Keratinocyte (primary cell): Measurements from ENCODE around the gene EPG5.

Source experiments
- CTCF ChIP-seq, 3 experiments: IDR thresholded peaks in 1 of 3; conservative IDR thresholded peaks in 1 of 3; optimal IDR thresholded peaks in 1 of 3; 2 replicates in 2 of 3; 3 replicates in 1 of 3; pipeline versions ENCODE3 to v1.5.1; 2011; ENCODE audit warnings: low read length in 3 of 3, mild to moderate bottlenecking in 3 of 3, moderate library complexity in 2 of 3, control low read depth in 1 of 3, inconsistent platforms in 1 of 3; ENCODE audit not compliant: insufficient read depth in 2 of 3; ENCODE audit errors: extremely low read depth in 1 of 3
- EZH2 ChIP-seq: IDR thresholded peaks from one replicate; pipeline ENCODE4 v1.6.1; 2012; ENCODE audit warnings: inconsistent platforms, mild to moderate bottlenecking, low read length, moderate library complexity

- TF ChIP-seq CTCF (optimal IDR thresholded peaks at IDR 0.05 in 1 of 3, IDR thresholded peaks at IDR 0.05 in 1 of 3, conservative IDR thresholded peaks at IDR 0.05 in 1 of 3; ENCODE audit: extremely low read depth in 1 of 3, insufficient read depth in 2 of 3, low read length in 3 of 3) (no peak), EZH2 (no peak)
These were observed 96.7 kb downstream of the EPG5 start for GRCh38 chr18:45870419-45870818.
